ENCODE measurements around the gene FOXF1.

- TF ChIP-seq NFE2L2 (IDR thresholded peaks at IDR 0.05; ENCODE audit: low read length) = no peak
- no peak for TF ChIP-seq RFX5 (IDR thresholded peaks at IDR 0.05; ENCODE audit: low read depth, low read length)
Observed at GRCh38 chr16:86532526-86532815, 22.1 kb downstream of the FOXF1 start.

Data from HepG2 (cell line).